NCI-H2081 (cell line): ENCODE data around the gene ENAM.
A peak's percentile ranks its signal among the peaks of the same experiment; 100 is the strongest.
"Not testable (repeated sequence)": the region's sequence is repeated elsewhere in the genome, so short reads cannot be mapped to it uniquely, and the experiment has no call there.

Experiments
- DNase-seq, 2 experiments: peaks; one replicate each; lab custom pipeline; 2025; lab: John Stamatoyannopoulos, UW

Gene ENAM

GRCh38 chr4:70629469-70630090, 1.0 kb downstream of the ENAM start:
- no peak for DNase-seq

- DNase-seq, result no peak
These were observed 1.6 kb downstream of the ENAM start for GRCh38 chr4:70630162-70630561.

GRCh38 chr4:70632028-70632427, 3.5 kb downstream of the ENAM start:
- no peak for DNase-seq

GRCh38 chr4:70634482-70634881, 5.9 kb downstream of the ENAM start:
- no peak for DNase-seq

GRCh38 chr4:70637239-70637913, 8.8 kb downstream of the ENAM start:
- DNase-seq, result no peak

GRCh38 chr4:70640192-70640591, 11.6 kb downstream of the ENAM start:
- no peak for DNase-seq

- DNase-seq, result not testable (repeated sequence)
These were observed 22.2 kb downstream of the ENAM start for GRCh38 chr4:70650741-70651140.

GRCh38 chr4:70651864-70652506, 23.4 kb downstream of the ENAM start:
- peak in 1 of 2 experiments; percentile 23 for DNase-seq

- DNase-seq, result no peak
These were observed 26.1 kb downstream of the ENAM start for GRCh38 chr4:70654605-70655011.

- no peak for DNase-seq
These were observed 28.8 kb downstream of the ENAM start for GRCh38 chr4:70657326-70657725.

- no peak for DNase-seq
These were observed 29.9 kb downstream of the ENAM start for GRCh38 chr4:70658418-70658817.

GRCh38 chr4:70660106-70660505, 31.6 kb downstream of the ENAM start:
- DNase-seq, result no peak

- not testable (repeated sequence) for DNase-seq
These were observed 32.9 kb downstream of the ENAM start for GRCh38 chr4:70661309-70661922.

GRCh38 chr4:70666369-70666768, 37.8 kb downstream of the ENAM start, which contains the start of gene JCHAIN:
Gene JCHAIN (minus strand): TSS chr4:70666508. CDS start chr4:70666490, 18 bp downstream.
- no peak for DNase-seq

- DNase-seq, result no peak
These were observed 39.4 kb downstream of the ENAM start for GRCh38 chr4:70667740-70668535.

GRCh38 chr4:70670332-70671014, 41.9 kb downstream of the ENAM start:
- no peak for DNase-seq

GRCh38 chr4:70671091-70671490, 42.5 kb downstream of the ENAM start:
- no peak for DNase-seq

- no peak for DNase-seq
These were observed 45.6 kb downstream of the ENAM start for GRCh38 chr4:70674191-70674590.

- DNase-seq, result no peak
These were observed 46.2 kb downstream of the ENAM start for GRCh38 chr4:70674731-70675130.

GRCh38 chr4:70676554-70677090, 48.1 kb downstream of the ENAM start:
- no peak for DNase-seq

GRCh38 chr4:70678383-70678999, 49.9 kb downstream of the ENAM start:
- DNase-seq, result no peak
